ENCODE results near the gene RASSF5. TPM values are rescaled to one million over a fixed set of nuclear protein-coding genes. Genes with fewer than 3 reads are reported as not detected.

RASSF5 gene
- total and polyA plus RNA-seq, 10 of the 15 experiments (the other 5 are each of a cell fraction or from before 2014, with no cell fraction given) = 14.0 to 89.6 (median 68.9) TPM

- TF ChIP-seq SRF (IDR thresholded peaks at IDR 0.05; ENCODE audit: low read depth in 2 of 2, low read length in 2 of 2) (peak in 1 of 2 experiments; percentile 90; a peak in 2 of 4 replicates), ZNF384 (IDR thresholded peaks at IDR 0.05; ENCODE audit: borderline replicate concordance, low read depth, low read length) (no peak), CHD2 (IDR thresholded peaks at IDR 0.05; ENCODE audit: borderline replicate concordance, low read depth, low read length) (peak; percentile 85), ASH2L (IDR thresholded peaks at IDR 0.05; ENCODE audit: borderline replicate concordance, low read depth) (peak; percentile 84; the same call in 1 of the 2 replicates), HDGF (IDR thresholded peaks at IDR 0.05) (0 out of 2 replicates have a peak, but pooled peaks have one; percentile 25), EGR1 (IDR thresholded peaks at IDR 0.05; ENCODE audit: borderline replicate concordance in 1 of 2, low read depth in 2 of 2, low read length in 2 of 2) (peak; percentile 26 to 62), RELB (IDR thresholded peaks at IDR 0.05; ENCODE audit: low read depth) (peak; percentile 100), TCF7 (IDR thresholded peaks at IDR 0.05; ENCODE audit: borderline replicate concordance) (no peak), POLR2A (IDR thresholded peaks at IDR 0.05; ENCODE audit: low read depth, low read length) (peak; percentile 100), TCF12 (IDR thresholded peaks at IDR 0.05; ENCODE audit: low read depth, low read length) (peak; percentile 88), ZNF622 (IDR thresholded peaks at IDR 0.05) (no peak; the same call in 1 of the 2 replicates), KLF5 (IDR thresholded peaks at IDR 0.05; ENCODE audit: partially characterized antibody) (peak; percentile 90), ZNF592 (IDR thresholded peaks at IDR 0.05) (peak; percentile 91), CTCF (IDR thresholded peaks at IDR 0.05 in 2 of 3, conservative IDR thresholded peaks at IDR 0.05 in 1 of 3; ENCODE audit: control insufficient read depth in 2 of 3, extremely low read depth in 1 of 3, insufficient read depth in 1 of 3, low read depth in 3 of 3, low read length in 3 of 3) (peak; percentile 96 to 99 (median 98); a peak in 5 of 6 replicates), NFXL1 (IDR thresholded peaks at IDR 0.05; ENCODE audit: borderline replicate concordance) (no peak), MXI1 (IDR thresholded peaks at IDR 0.05; ENCODE audit: low read depth, low read length) (peak; percentile 95), RAD51 (IDR thresholded peaks at IDR 0.05) (no peak)
- TF ChIP-seq, protein P1, sequence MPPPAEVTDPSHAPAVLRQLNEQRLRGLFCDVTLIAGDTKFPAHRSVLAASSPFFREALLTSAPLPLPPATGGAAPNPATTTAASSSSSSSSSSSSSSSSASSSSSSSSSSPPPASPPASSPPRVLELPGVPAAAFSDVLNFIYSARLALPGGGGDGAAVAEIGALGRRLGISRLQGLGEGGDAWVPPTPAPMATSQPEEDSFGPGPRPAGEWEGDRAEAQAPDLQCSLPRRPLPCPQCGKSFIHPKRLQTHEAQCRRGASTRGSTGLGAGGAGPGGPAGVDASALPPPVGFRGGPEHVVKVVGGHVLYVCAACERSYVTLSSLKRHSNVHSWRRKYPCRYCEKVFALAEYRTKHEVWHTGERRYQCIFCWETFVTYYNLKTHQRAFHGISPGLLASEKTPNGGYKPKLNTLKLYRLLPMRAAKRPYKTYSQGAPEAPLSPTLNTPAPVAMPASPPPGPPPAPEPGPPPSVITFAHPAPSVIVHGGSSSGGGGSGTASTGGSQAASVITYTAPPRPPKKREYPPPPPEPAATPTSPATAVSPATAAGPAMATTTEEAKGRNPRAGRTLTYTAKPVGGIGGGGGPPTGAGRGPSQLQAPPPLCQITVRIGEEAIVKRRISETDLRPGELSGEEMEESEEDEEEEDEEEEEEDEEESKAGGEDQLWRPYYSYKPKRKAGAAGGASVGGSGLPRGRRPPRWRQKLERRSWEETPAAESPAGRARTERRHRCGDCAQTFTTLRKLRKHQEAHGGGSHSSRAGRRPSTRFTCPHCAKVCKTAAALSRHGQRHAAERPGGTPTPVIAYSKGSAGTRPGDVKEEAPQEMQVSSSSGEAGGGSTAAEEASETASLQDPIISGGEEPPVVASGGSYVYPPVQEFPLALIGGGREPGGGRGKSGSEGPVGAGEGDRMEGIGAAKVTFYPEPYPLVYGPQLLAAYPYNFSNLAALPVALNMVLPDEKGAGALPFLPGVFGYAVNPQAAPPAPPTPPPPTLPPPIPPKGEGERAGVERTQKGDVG (CRISPR knock-in tag; IDR thresholded peaks at IDR 0.05) = no peak
Observed at GRCh38 chr1:206612129-206612876, 105.0 kb downstream of the RASSF5 start, which contains the start of gene EIF2D (continued).
